Adrenal gland (tissue), 12 donors: ENCODE measurements around the gene MYO18A. TPM values are rescaled to one million over a fixed set of nuclear protein-coding genes. Genes with fewer than 3 reads are reported as not detected.

Experiments
- DNase-seq, 7 donors: peaks; one replicate each; pipeline ENCODE4 v3.0.0-alpha.2; 2019 to 2020
- H3K27ac ChIP-seq, 5 donors: fragments of 200-600 bp; sonication (generic) in 4 of 5; 1 replicate in 3 of 5; 2 replicates in 2 of 5; pipeline versions ENCODE4 v1.5.1 to v1.8.0; 2016 to 2020; ENCODE audit warnings: mild to moderate bottlenecking in 1 of 5
- H3K27me3 ChIP-seq: fragments of 200-600 bp; 2 replicates; pipeline ENCODE4 v1.8.0; 2021
- H3K36me3 ChIP-seq, 2 donors: fragments of 200-600 bp; replicated peaks in 1 of 2; 1 replicate in 1 of 2; 2 replicates in 1 of 2; pipeline versions ENCODE4 v1.5.1 to v1.8.0; 2018 to 2022
- H3K4me1 ChIP-seq, 2 donors: fragments of 200-600 bp; replicated peaks in 1 of 2; 1 replicate in 1 of 2; 2 replicates in 1 of 2; pipeline versions ENCODE4 v1.5.1 to v1.8.0; 2018 to 2021
- H3K4me3 ChIP-seq, 4 donors: fragments of 200-600 bp; sonication (generic) in 3 of 4; one replicate each; pipeline ENCODE4 v1.5.1; 2016 to 2018
- H3K9me3 ChIP-seq, 3 donors: fragments of 200-600 bp; sonication (generic) in 1 of 3; replicated peaks in 1 of 3; 1 replicate in 2 of 3; 2 replicates in 1 of 3; pipeline versions ENCODE4 v1.5.1 to v1.8.0; 2016 to 2021
- POLR2A ChIP-seq, 2 donors: fragments of 450-650 bp; IDR thresholded peaks; one replicate each; pipeline ENCODE4 v1.6.1; 2017; ENCODE audit warnings: antibody characterized with exemption in 2 of 2, mild to moderate bottlenecking in 2 of 2, moderate library complexity in 1 of 2
- WGBS, 4 donors: extraction: QIAGEN DNeasy Blood & Tissue Kit in 2 of 4; methylation state at CpG; one replicate each; pipeline versions ENCODE4 v1.1.5 to v1.1.7; 2013 to 2017; 5-methylcytosine and 5-hydroxymethylcytosine counted together
- intact Hi-C, 2 donors: fragments of 100-400 bp; cut with DNase I; formaldehyde crosslinking; loops; one replicate each; pipeline versions ENCODE4 v1.14.1 to v1.15.0; 2022 to 2023
- polyA plus RNA-seq, 3 donors: library from polyadenylated mRNA; stranded (reverse); fragments of 200-250 nt in 2 of 3; fragments of 350-450 nt in 1 of 3; fragmentation: Illumina TruSeq in 1 of 3; extraction: RNeasy Lipid Tissue Mini Kit (QIAGEN cat#74804) in 1 of 3; gene quantifications; one replicate each; pipeline ENCODE4 v1.2.3, GENCODE V29; 2013 to 2014
- total RNA-seq, 9 donors: library from RNA; depleted of rRNA in 4 of 9; stranded (reverse); fragments of >200 nt in 4 of 9; fragments of 120-200 nt in 1 of 9; fragmentation: NEBNext Ultra II Directional in 1 of 9; extraction: Animal tissue kit (Norgen Biotek cat#: 25700) in 1 of 9; gene quantifications; one replicate each; pipeline versions ENCODE4 v1.1.0 to v1.2.4, GENCODE V29; 2013 to 2023
- TF ChIP-seq, protein P1 (sequence below), 6 experiments: fragments of 450-650 bp in 4 of 6; fragments of 200-600 bp in 2 of 6; sonication (generic) in 1 of 6; IDR thresholded peaks; 1 replicate in 5 of 6; 2 replicates in 1 of 6; pipeline versions ENCODE4 v1.5.1 to v1.8.0; 2016 to 2021; ENCODE audit warnings: antibody characterized with exemption in 6 of 6, mild to moderate bottlenecking in 2 of 6, moderate library complexity in 1 of 6
- donor health status: healthy with polysubstance abuse.
- donor health status: Bipolar disorder and iron deficiency.
- donor health status: DM: yes; HTN: yes; CAD: no.
- donor health status: DM: no; HTN: no; CAD: no.
- donor health status: DM: no; HTN: no; CAD: no.
- donor health status: DM: yes; HTN: yes; CAD: no.

Gene MYO18A
- total and polyA plus RNA-seq, 12 donors: 19.6 to 95.6 (median 40.7) TPM

GRCh38 chr17:29073045-29073444, 107.2 kb downstream of the MYO18A start:
- DNase-seq: no peak
- no peaks in the 10 kb centered on the region for H3K27me3 ChIP-seq
- H3K27ac ChIP-seq: no peak overlapping the region
- no peaks in the 10 kb centered on the region for H3K36me3 ChIP-seq
- no peak for TF ChIP-seq POLR2A (IDR thresholded peaks at IDR 0.05)
- TF ChIP-seq, protein P1, sequence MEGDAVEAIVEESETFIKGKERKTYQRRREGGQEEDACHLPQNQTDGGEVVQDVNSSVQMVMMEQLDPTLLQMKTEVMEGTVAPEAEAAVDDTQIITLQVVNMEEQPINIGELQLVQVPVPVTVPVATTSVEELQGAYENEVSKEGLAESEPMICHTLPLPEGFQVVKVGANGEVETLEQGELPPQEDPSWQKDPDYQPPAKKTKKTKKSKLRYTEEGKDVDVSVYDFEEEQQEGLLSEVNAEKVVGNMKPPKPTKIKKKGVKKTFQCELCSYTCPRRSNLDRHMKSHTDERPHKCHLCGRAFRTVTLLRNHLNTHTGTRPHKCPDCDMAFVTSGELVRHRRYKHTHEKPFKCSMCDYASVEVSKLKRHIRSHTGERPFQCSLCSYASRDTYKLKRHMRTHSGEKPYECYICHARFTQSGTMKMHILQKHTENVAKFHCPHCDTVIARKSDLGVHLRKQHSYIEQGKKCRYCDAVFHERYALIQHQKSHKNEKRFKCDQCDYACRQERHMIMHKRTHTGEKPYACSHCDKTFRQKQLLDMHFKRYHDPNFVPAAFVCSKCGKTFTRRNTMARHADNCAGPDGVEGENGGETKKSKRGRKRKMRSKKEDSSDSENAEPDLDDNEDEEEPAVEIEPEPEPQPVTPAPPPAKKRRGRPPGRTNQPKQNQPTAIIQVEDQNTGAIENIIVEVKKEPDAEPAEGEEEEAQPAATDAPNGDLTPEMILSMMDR (IDR thresholded peaks at IDR 0.05): no peak
- H3K4me3 ChIP-seq: no peak overlapping the region
- H3K4me1 ChIP-seq: no peaks in the 10 kb centered on the region
- H3K9me3 ChIP-seq: no peaks in the 10 kb centered on the region
- intact Hi-C loops: no loop called here
- 70 to 96% (median 90%) methylated on average over 2 of the region's 2 CpGs for WGBS, 4 donors

GRCh38 chr17:29071303-29071702, 108.9 kb downstream of the MYO18A start:
- no peak for DNase-seq
- Histone ChIP-seq H3K27ac (no peak overlapping the region), H3K4me1 (no peaks in the 10 kb centered on the region), H3K9me3 (no peaks in the 10 kb centered on the region), H3K4me3 (no peak overlapping the region), H3K27me3 (no peaks in the 10 kb centered on the region), H3K36me3 (no peaks in the 10 kb centered on the region)
- 90 to 100% (median 98%) methylated on average over 1 of the region's 1 CpG for WGBS, 4 donors
- TF ChIP-seq POLR2A (IDR thresholded peaks at IDR 0.05): no peak
- TF ChIP-seq, protein P1 (IDR thresholded peaks at IDR 0.05): no peak
- intact Hi-C loops: no loop called here

- H3K27ac ChIP-seq: no peak overlapping the region
- no peaks in the 10 kb centered on the region for H3K27me3 ChIP-seq
- TF ChIP-seq, protein P1 (IDR thresholded peaks at IDR 0.05): no peak
- no peak for TF ChIP-seq POLR2A (IDR thresholded peaks at IDR 0.05)
- no peak overlapping the region for H3K4me3 ChIP-seq
- 71 to 84% (median 78%) methylated on average over 9 of the region's 9 CpGs for WGBS, 4 donors
- H3K9me3 ChIP-seq: no peaks in the 10 kb centered on the region
- no peaks in the 10 kb centered on the region for H3K4me1 ChIP-seq
- intact Hi-C loops: no loop called here
- no peaks in the 10 kb centered on the region for H3K36me3 ChIP-seq
- no peak for DNase-seq
Observed at GRCh38 chr17:29070781-29071180, 109.4 kb downstream of the MYO18A start.

GRCh38 chr17:29070308-29070707, 109.9 kb downstream of the MYO18A start:
- H3K4me1 ChIP-seq: no peaks in the 10 kb centered on the region
- TF ChIP-seq, protein P1 (IDR thresholded peaks at IDR 0.05): no peak
- no peak for TF ChIP-seq POLR2A (IDR thresholded peaks at IDR 0.05)
- no peaks in the 10 kb centered on the region for H3K27me3 ChIP-seq
- 57 to 65% (median 59%) methylated on average over 10 of the region's 10 CpGs for WGBS, 4 donors
- H3K4me3 ChIP-seq: no peak overlapping the region
- no peaks in the 10 kb centered on the region for H3K36me3 ChIP-seq
- intact Hi-C loops: no loop called here
- DNase-seq: no peak
- H3K27ac ChIP-seq: no peak overlapping the region
- no peaks in the 10 kb centered on the region for H3K9me3 ChIP-seq
